T-helper 22 cell (primary cell): Measurements from ENCODE around the gene ACTA2.
"Not testable (repeated sequence)": the region's sequence is repeated elsewhere in the genome, so short reads cannot be mapped to it uniquely, and the experiment has no call there.

Experiments
- DNase-seq: peaks from one replicate; pipeline ENCODE4 v3.0.0-alpha.2; 2020; ENCODE audit warnings: low read depth

ACTA2 gene

DNA sequence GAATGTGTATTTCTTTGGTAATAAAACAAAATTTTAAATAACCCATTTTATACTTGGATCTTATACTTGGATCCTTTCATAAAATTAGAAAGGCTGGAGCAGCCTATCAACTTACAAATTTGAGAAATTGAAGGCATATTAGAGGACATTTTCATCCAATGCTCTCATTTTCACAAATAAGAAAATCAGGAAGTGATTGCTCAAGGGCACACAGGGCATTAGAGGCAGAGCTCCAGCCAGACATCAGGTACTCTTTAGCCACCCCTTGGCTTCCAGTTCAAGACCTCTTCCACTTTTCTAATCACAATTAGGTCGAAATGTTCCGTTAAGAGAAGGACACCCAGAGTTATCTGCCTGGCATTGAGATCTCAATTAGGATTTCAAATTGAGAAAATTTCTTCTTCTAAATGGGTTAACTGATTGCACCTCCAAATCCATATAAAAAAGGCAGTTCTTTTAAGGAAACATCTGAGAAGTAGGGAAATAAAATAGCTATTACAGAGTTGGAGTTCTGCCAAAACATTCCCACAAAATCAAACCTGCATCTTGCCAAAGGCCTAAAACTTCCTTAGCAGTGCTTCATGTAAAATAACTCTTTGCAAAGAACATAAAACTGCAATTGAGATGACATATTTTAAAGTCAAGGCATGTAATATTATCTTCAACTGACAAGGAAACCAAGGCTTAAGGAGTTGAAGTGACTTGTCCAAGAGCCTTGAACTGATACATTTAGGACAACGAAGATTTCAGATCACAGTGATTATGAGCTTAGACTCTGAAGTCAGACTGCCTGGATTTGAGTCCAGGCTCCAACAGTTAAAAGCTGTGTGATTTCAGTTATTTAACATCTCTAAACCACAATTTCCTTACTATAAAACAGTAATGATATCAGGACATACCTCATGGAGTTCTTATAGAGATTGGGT is 2.4 kb downstream of the ACTA2 start:
- DNase-seq, result no peak

- DNase-seq, result no peak
These were observed 3.5 kb downstream of the ACTA2 start for GRCh38 chr10:88949051-88949450.

DNA sequence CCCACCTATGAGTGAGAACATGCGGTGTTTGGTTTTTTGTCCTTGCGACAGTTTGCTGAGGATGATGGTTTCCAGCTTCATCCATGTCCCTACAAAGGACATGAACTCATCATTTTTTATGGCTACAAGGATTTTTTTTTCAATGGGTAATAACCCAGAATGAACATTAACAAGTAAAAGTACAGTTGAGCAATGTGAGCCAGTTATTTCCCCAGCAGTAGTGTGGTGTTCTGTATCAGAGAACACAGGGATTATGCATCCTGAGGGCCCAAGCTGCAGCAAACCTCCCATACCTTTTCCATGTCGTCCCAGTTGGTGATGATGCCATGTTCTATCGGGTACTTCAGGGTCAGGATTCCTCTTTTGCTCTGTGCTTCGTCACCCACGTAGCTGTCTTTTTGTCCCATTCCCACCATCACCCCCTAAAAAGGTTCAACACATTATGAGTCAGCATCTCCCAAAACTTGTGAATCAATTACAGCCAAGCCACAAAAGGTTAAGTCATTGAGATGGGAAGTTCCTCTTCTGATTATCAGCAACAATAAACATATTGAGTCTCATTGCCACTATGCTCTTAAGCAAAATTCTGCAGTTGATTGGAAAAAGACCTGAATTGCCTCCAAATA is 5.5 kb downstream of the ACTA2 start:
- DNase-seq, result no peak

DNA sequence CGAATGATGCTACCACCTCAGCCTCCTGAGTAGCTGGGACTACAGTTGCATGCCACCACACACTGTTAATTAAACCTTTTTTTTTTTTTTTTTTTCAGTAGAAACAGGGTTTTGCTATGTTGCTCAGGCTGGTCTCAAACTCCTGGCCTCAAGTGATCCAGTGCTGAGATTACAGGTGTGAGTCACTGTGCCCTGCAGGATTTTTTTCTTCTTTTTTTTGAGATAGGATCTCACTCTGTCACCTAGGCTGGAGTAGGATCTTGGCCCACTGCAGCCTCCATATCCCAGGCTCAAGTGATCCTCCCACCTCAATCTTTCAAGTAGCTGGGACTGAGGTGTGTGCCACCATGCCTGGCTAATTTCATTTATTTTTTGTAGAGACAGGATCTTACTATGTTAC is 6.4 kb downstream of the ACTA2 start:
- DNase-seq, result no peak

DNA sequence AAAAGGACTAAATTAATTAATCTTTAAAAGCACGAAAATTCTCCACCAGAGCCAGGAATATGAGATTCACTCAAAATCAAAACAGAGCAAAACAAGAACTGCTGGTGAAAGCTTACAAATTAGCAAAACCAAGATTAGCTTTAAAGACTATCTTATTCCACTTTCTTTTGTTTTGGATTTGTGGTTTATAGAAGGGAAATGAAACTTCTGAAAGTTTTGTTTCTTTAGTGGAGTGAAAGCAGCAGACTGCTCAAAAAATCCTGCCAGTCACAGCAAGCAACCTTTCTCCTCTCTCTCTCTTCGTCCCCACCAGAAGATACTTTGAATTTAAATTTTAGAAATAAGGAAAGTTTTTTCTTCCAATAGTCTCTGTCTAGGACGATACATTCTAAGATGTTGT is 7.8 kb downstream of the ACTA2 start:
- DNase-seq, result no peak

DNA sequence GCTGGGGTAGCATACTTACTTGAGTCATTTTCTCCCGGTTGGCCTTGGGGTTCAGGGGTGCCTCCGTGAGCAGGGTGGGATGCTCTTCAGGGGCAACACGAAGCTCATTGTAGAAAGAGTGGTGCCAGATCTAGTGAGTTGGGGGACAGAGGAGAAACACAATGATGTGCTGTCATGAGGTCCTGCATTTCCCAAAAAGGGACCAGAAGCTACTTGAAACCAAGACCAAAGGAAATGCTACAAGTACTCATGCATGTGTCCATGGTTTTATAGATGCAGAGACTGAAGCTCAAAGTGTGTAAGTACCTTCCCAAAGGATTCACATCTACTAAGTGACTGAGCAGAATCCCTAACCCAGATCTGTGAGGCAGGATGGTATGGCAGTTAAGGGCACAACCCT is 8.8 kb downstream of the ACTA2 start:
- no peak for DNase-seq

- no peak for DNase-seq
These were observed 11.5 kb downstream of the ACTA2 start for GRCh38 chr10:88941026-88941425.

GRCh38 chr10:88938938-88939337 is 13.6 kb downstream of the ACTA2 start:
- DNase-seq, result no peak

DNA sequence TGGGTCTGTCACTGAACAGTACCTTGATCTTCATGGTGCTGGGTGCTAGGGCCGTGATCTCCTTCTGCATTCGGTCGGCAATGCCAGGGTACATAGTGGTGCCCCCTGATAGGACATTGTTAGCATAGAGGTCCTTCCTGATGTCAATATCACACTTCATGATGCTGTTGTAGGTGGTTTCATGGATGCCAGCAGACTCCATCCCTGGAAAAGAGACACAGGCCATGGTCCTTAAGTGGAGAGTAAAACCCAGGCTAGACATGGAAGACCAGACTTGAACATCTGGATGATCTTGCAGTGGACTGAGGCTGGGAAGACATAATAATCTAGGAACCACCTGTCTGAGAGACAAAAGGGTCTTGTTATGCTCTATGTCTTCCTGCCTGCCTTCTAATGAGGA is 14.5 kb downstream of the ACTA2 start:
- DNase-seq, result no peak

DNA sequence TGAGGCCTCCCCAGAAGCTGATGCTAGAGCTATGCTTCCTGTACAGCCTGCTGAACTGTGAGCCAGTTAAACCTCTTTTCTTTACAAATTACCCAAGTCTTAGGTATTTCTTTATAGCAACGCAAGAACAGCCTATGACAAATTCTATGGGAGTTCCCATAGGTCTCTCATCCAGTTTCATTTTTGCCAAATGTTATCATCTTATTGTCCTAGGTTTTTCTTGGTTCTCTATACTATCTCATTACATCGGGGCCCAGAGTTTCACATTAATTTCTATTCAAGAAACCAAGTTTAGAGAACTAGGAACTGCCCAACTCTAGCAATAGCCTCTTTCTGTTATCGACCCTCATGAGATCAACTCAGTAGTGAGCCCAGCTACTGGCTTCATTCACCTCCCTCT is 15.9 kb downstream of the ACTA2 start:
- no peak for DNase-seq

- peak; percentile 46 for DNase-seq
These were observed 17.5 kb downstream of the ACTA2 start for GRCh38 chr10:88934900-88935672.

DNA sequence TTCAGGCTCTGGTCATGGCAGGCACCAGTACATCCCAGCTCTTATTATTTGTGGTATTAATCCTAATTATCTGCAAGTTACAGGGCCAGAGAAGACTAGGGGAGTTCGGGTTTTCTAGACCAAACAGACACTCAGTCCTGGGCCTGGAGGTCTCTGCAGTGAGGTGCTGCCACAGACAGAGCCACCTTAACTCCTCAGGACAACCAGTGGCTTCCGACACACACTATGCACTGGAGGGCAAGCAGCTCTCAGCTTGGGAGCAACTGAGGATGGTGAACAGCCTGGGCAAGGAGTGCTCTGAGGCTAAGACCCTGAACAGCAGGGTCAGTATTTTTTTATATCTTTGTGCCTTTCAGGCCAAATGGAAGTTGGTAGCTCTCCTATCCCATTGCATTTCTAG is 19.0 kb downstream of the ACTA2 start:
- DNase-seq, result no peak

DNA sequence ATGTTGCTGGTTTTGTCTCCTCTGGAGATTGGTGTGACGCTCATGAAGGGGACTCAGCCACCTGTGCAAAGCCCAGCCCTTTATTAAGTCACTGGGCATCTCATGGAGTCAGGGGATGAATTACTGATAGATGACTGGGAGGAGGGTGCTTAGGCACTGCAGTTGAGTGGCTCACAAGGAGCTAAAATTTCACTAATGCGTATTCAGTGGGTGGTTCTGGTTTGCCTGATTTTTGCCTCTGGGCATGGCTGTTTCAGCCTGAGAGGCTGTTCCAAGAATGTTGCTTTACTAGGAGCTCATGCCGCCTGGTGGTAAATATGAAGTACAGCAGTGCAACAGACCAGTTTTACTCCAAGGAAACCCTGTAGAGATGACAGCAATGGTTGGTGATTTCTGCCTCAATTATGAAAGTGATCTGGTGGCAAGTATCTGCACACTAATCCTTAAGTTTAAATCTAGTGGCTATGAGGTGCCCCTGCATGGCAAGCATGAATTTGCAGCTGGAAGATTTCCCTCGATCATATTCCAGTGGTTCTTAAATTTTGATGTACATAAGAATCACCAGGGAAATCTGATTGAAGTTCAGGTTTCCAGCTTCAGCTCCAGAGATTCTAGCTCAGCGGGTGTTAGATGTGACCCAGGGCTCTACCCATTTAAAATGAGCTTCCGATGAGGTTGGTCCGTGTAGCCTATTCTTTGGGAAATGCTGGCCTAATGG is 19.9 kb downstream of the ACTA2 start:
- no peak for DNase-seq

DNA sequence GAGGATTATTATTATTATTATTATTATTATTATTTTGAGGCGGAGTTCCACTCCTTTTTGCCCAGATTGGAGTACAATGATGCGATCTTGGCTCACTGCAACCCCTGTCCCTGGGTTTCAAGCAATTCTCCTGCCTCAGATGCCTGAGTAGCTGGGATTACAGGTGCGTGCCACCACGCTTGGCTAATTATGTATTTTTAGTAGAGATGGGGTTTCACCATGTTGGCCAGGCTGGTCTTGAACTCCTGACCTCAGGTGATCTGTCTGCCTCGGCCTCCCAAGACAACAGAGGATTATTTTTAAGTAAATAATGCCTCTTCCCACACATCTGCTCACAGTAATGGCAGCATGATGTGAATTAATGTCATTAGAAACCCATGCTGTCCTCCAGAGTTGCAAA is 20.5 kb downstream of the ACTA2 start:
- not testable (repeated sequence) for DNase-seq

- no peak for DNase-seq
These were observed 21.0 kb downstream of the ACTA2 start for GRCh38 chr10:88931548-88931947.

DNA sequence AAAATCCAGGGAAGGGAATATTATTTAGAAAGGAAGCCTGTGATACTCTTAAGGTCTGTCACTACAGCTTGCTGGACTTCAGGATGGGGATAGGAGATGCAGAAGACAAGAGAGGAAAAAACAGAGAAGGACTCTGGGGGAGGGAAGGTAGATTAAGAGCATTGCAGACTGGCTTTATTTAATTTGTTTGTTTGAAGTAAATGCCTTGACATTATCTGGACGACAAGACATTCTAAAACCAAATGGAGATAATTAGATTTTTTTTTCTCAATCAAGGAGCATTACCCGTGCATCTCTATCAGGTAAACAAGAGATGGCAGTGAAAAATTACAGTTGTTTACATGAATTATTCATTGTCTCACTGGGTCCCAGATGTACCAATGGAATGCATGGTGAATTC is 24.3 kb downstream of the ACTA2 start:
- DNase-seq, result no peak

GRCh38 chr10:88927416-88927690 is 25.2 kb downstream of the ACTA2 start:
- DNase-seq, result no peak

GRCh38 chr10:88926566-88927415 is 25.8 kb downstream of the ACTA2 start:
- no peak for DNase-seq

- DNase-seq, result no peak
These were observed 29.1 kb downstream of the ACTA2 start for GRCh38 chr10:88923520-88923919.

DNA sequence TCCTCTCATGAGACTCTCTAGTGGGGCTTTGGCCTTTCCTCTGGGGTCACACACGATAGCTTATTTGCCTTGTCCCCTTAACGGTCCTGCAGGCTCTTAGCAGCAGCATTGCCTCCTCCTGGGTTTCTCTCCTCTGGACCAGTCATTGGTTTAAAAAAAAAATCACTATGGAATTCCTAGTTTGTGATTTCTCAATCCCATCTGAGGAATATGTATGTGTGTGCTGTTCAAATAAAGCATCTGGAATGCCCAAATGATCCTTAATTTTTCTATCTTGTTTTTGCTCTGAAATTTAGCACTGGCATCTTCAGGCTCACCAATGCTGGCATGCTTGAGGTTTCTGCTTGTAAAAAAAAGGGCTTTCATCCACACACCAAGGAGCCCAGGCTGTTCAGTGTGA is 30.5 kb downstream of the ACTA2 start:
- DNase-seq, result no peak

GRCh38 chr10:88920986-88921593 is 31.5 kb downstream of the ACTA2 start:
- no peak for DNase-seq
